HepG2 (cell line): ENCODE data around the gene UFSP2. TPM values are rescaled to one million over a fixed set of nuclear protein-coding genes. Genes with fewer than 3 reads are reported as not detected.

Experiments
- ATAC-seq: fragments of 200-7000 bp; cut with Tn5 transposase; 3 replicates; pipeline ENCODE4 v1.9.1; 2020; ENCODE audit warnings: mild to moderate bottlenecking, moderate library complexity
- BruUV-seq: library from RNA; stranded (reverse); fragments of 400-500 nt; replicated peaks from 2 replicates; lab custom pipeline; 2021; lab: Mats Ljungman, UMichigan
- CTCF ChIA-PET: fragments of 300-600 bp; formaldehyde crosslinking; extraction: SDS; loops from one replicate; lab custom pipeline; 2021; ENCODE audit warnings: low total read pairs, inconsistent platforms, low intra/inter-chr PET ratio; lab: Yijun Ruan, JAX
- POLR2A ChIA-PET: fragments of 350-600 bp; sonication (Branson Sonifier 250); formaldehyde crosslinking; loops from one replicate; lab custom pipeline; 2020; ENCODE audit warnings: antibody characterized with exemption, inconsistent platforms; lab: Yijun Ruan, JAX
- DNase-seq: peaks from one replicate; pipeline ENCODE4 v3.0.0-alpha.2; 2015; ENCODE audit warnings: low spot score
- FAIRE-seq: peaks from 3 replicates; lab custom pipeline; 2011; peaks lifted over from hg19 to GRCh38; lab: Jason Lieb, UNC
- H2AFZ ChIP-seq: one replicate; pipeline ENCODE4 v1.6.1; 2011; ENCODE audit warnings: low read length, inconsistent platforms
- H3K27ac ChIP-seq: fragments of 300-600 bp; 3 replicates; pipeline ENCODE4 v1.8.0; 2011; ENCODE audit warnings: mixed run types, mild to moderate bottlenecking, mixed read lengths, low read length, inconsistent platforms; ENCODE audit not compliant: insufficient read depth; ENCODE audit errors: extremely low read length
- H3K27me3 ChIP-seq, 2 experiments: fragments of 200-600 bp in 1 of 2; 2 replicates in 1 of 2; 3 replicates in 1 of 2; pipeline versions ENCODE4 v1.6.0 to v1.8.0; 2011; ENCODE audit warnings: low read length in 2 of 2, mild to moderate bottlenecking in 2 of 2, moderate library complexity in 2 of 2, inconsistent platforms in 1 of 2; ENCODE audit not compliant: insufficient read depth in 2 of 2, control insufficient read depth in 1 of 2
- H3K36me3 ChIP-seq, 2 experiments: fragments of 200-600 bp in 1 of 2; replicated peaks in 1 of 2; 2 replicates in 1 of 2; 3 replicates in 1 of 2; pipeline versions ENCODE4 v1.5.1 to v1.8.0; 2011; ENCODE audit warnings: low read length in 2 of 2, inconsistent platforms in 1 of 2; ENCODE audit not compliant: insufficient read depth in 2 of 2, control insufficient read depth in 1 of 2
- H3K4me1 ChIP-seq: 2 replicates; pipeline ENCODE4 v1.5.1; 2012; ENCODE audit warnings: low read length, inconsistent platforms; ENCODE audit not compliant: insufficient read depth
- H3K4me2 ChIP-seq: 2 replicates; pipeline ENCODE4 v1.6.0; 2011; ENCODE audit warnings: low read depth, low read length, inconsistent platforms
- H3K4me3 ChIP-seq, 3 experiments: fragments of 200-600 bp in 1 of 3; sonication (generic), shearing (Covaris generic) in 1 of 3; replicated peaks in 1 of 3; 2 replicates each; pipeline ENCODE4 v1.5.1; 2011 to 2016; ENCODE audit warnings: low read length in 3 of 3, inconsistent platforms in 2 of 3, low read depth in 2 of 3, mild to moderate bottlenecking in 2 of 3, control low read depth in 1 of 3, mixed read lengths in 1 of 3; ENCODE audit not compliant: insufficient read depth in 1 of 3
- H3K79me2 ChIP-seq: one replicate; pipeline ENCODE4 v1.6.1; 2011; ENCODE audit warnings: low read length, inconsistent platforms; ENCODE audit not compliant: insufficient read depth
- H3K9ac ChIP-seq: 2 replicates; pipeline ENCODE4 v1.6.0; 2011; ENCODE audit warnings: mild to moderate bottlenecking, low read depth, low read length, inconsistent platforms; ENCODE audit not compliant: insufficient read depth
- H3K9me3 ChIP-seq: 2 replicates; pipeline ENCODE4 v1.5.1; 2012; ENCODE audit warnings: mild to moderate bottlenecking, low read length
- H4K20me1 ChIP-seq: 2 replicates; pipeline ENCODE4 v1.6.0; 2011; ENCODE audit warnings: inconsistent platforms, mild to moderate bottlenecking, low read length, moderate library complexity; ENCODE audit not compliant: insufficient read depth
- EZH2 ChIP-seq: conservative IDR thresholded peaks from 2 replicates; pipeline ENCODE4 v1.6.1; 2012; ENCODE audit warnings: mild to moderate bottlenecking, low read depth, low read length, moderate library complexity
- FOXJ3 ChIP-seq: sonication (generic); formaldehyde crosslinking; IDR thresholded peaks from 2 replicates; pipeline ENCODE4 v1.4.0; 2020; ENCODE audit warnings: missing genetic modification reagents, mild to moderate bottlenecking, borderline replicate concordance
- FOXO4 ChIP-seq: sonication (generic); formaldehyde crosslinking; conservative IDR thresholded peaks from 2 replicates; pipeline ENCODE4 v1.8.1; 2023; ENCODE audit warnings: missing genetic modification reagents
- IRF2 ChIP-seq: IDR thresholded peaks from 2 replicates; pipeline ENCODE4 v1.6.1; 2018; ENCODE audit warnings: missing genetic modification reagents, missing compliant biosample characterization
- KDM1A ChIP-seq: IDR thresholded peaks from 2 replicates; pipeline ENCODE4 v1.6.1; 2016; ENCODE audit warnings: missing compliant biosample characterization
- KDM5B ChIP-seq: sonication (generic); formaldehyde crosslinking; IDR thresholded peaks from 2 replicates; pipeline ENCODE4 v1.4.0; 2020; ENCODE audit warnings: missing genetic modification reagents, mild to moderate bottlenecking, borderline replicate concordance
- MAX ChIP-seq: IDR thresholded peaks from 2 replicates; pipeline ENCODE4 v1.6.1; 2012; ENCODE audit warnings: inconsistent platforms
- NCOA1 ChIP-seq: sonication (generic); formaldehyde crosslinking; IDR thresholded peaks from 2 replicates; pipeline ENCODE4 v1.9.0; 2021; ENCODE audit warnings: missing genetic modification reagents
- NR2F1 ChIP-seq, 2 experiments: fragments of 450-650 bp in 1 of 2; formaldehyde crosslinking in 1 of 2; IDR thresholded peaks; 2 replicates each; pipeline versions ENCODE4 v1.5.0 to v1.6.1; 2016 to 2020; ENCODE audit warnings: mild to moderate bottlenecking in 1 of 2, missing compliant biosample characterization in 1 of 2, missing genetic modification reagents in 1 of 2, moderate library complexity in 1 of 2
- RFXANK ChIP-seq: IDR thresholded peaks from 2 replicates; pipeline ENCODE4 v1.6.1; 2016
- SRF ChIP-seq: IDR thresholded peaks from 2 replicates; pipeline ENCODE4 v1.6.1; 2011; ENCODE audit warnings: mild to moderate bottlenecking, low read depth, low read length, moderate library complexity
- ZFP90 ChIP-seq: sonication (generic); formaldehyde crosslinking; IDR thresholded peaks from 2 replicates; pipeline ENCODE4 v1.8.0; 2022; ENCODE audit warnings: missing genetic modification reagents, mild to moderate bottlenecking, inconsistent platforms, borderline replicate concordance
- ZIK1 ChIP-seq: sonication (generic); formaldehyde crosslinking; IDR thresholded peaks from 2 replicates; pipeline ENCODE4 v1.5.0; 2020; ENCODE audit warnings: mild to moderate bottlenecking, low read depth, missing genetic modification reagents, borderline replicate concordance
- ZMAT5 ChIP-seq: sonication (generic); formaldehyde crosslinking; IDR thresholded peaks from 2 replicates; pipeline ENCODE4 v1.5.0; 2020; ENCODE audit warnings: mild to moderate bottlenecking, low read depth, missing genetic modification reagents, borderline replicate concordance
- ZMYM3 ChIP-seq: sonication (generic); formaldehyde crosslinking; IDR thresholded peaks from 2 replicates; pipeline ENCODE4 v1.5.1; 2020; ENCODE audit warnings: mild to moderate bottlenecking, missing genetic modification reagents
- ZNF17 ChIP-seq: sonication (generic); formaldehyde crosslinking; IDR thresholded peaks from 2 replicates; pipeline ENCODE4 v1.5.0; 2020; ENCODE audit warnings: mild to moderate bottlenecking, missing genetic modification reagents
- ZNF501 ChIP-seq: sonication (generic); formaldehyde crosslinking; IDR thresholded peaks from 2 replicates; pipeline ENCODE4 v1.5.1; 2020; ENCODE audit warnings: mild to moderate bottlenecking, moderate library complexity, missing genetic modification reagents
- ZNF572 ChIP-seq: sonication (generic); formaldehyde crosslinking; IDR thresholded peaks from 2 replicates; pipeline ENCODE4 v1.5.1; 2020; ENCODE audit warnings: mild to moderate bottlenecking, missing genetic modification reagents
- ZNF629 ChIP-seq: sonication (generic); formaldehyde crosslinking; conservative IDR thresholded peaks from 2 replicates; pipeline ENCODE4 v1.5.0; 2020; ENCODE audit warnings: missing genetic modification reagents
- ZNF652 ChIP-seq: IDR thresholded peaks from 2 replicates; pipeline ENCODE4 v1.6.1; 2016; ENCODE audit warnings: low read depth, borderline replicate concordance
- ZNF691 ChIP-seq: sonication (generic); formaldehyde crosslinking; IDR thresholded peaks from 2 replicates; pipeline ENCODE4 v1.4.0; 2020; ENCODE audit warnings: missing genetic modification reagents, low read depth, mild to moderate bottlenecking, borderline replicate concordance
- ZNF768 ChIP-seq: sonication (generic); formaldehyde crosslinking; IDR thresholded peaks from 2 replicates; pipeline ENCODE4 v1.4.0; 2020; ENCODE audit warnings: missing genetic modification reagents
- ZSCAN21 ChIP-seq: sonication (generic); formaldehyde crosslinking; IDR thresholded peaks from 2 replicates; pipeline ENCODE4 v1.8.0; 2022; ENCODE audit warnings: mild to moderate bottlenecking, missing genetic modification reagents, moderate library complexity, borderline replicate concordance
- WGBS: methylation state at CpG from one replicate; pipeline ENCODE4 v1.1.6; 2017; ENCODE audit warnings: low lambda C conversion rate; 5-methylcytosine and 5-hydroxymethylcytosine counted together
- in situ Hi-C: cut with HindIII; loops from 2 replicates; pipeline ENCODE4 v1.10.0; 2017; ENCODE audit warnings: low pct_unique_long_range_greater_than_20kb; ENCODE audit not compliant: extremely low pct_ligation_motif_present
- intact Hi-C: fragments of 100-400 bp; cut with micrococcal nuclease; formaldehyde crosslinking; loops from one replicate; pipeline ENCODE4 v1.10.0; 2022; ENCODE audit not compliant: unreplicated experiment
- polyA plus RNA-seq, 8 experiments: library from polyadenylated mRNA; depleted of rRNA in 3 of 8; stranded (reverse) in 7 of 8; unstranded in 1 of 8; fragments of >200 nt; fragmentation: Illumina TruSeq in 4 of 8; extraction: Trizol in 4 of 8; gene quantifications; 2 replicates each; pipeline versions ENCODE4 v1.2.1 to v1.2.3, GENCODE V29; 2011 to 2016; ENCODE audit warnings: low read depth in 4 of 8, missing spikeins in 1 of 8, mixed read lengths in 1 of 8; ENCODE audit not compliant: insufficient read depth in 1 of 8
- total RNA-seq, 5 experiments: library from RNA; depleted of rRNA; stranded (reverse); fragments of >200 nt; fragmentation: Illumina TruSeq; extraction: Trizol; gene quantifications; 2 replicates each; pipeline ENCODE4 v1.2.3, GENCODE V29; 2016; ENCODE audit warnings: low read depth in 1 of 5

UFSP2 gene
- total and polyA plus RNA-seq, 2 of the 13 experiments (the other 11 are each of a cell fraction or from before 2014, with no cell fraction given) = 24.1 to 32.3 TPM

- Histone ChIP-seq H3K79me2 (no peaks in the 10 kb centered on the region), H3K4me2 (peak overlapping the region; percentile 98), H3K27me3 (peaks cover 0 to 60% of the 10 kb centered on the region in 2 experiments; a peak in 3 of 5 replicates), H3K9ac (no peak overlapping the region), H4K20me1 (no peaks in the 10 kb centered on the region), H3K9me3 (no peaks in the 10 kb centered on the region), H3K4me1 (peaks cover 12% of the 10 kb centered on the region), H2AFZ (peak overlapping the region; percentile 72), H3K27ac (no peak overlapping the region), H3K4me3 (peak overlapping the region; percentile 47 to 72 (median 52); a peak in 5 of 6 replicates), H3K36me3 (no peaks in the 10 kb centered on the region)
- peak; percentile 4 for DNase-seq
- intact Hi-C loops (loop anchor here (1.0 to 5.0 kb wide), 3 partner anchors 42 to 568 kb away; no protein-coding TSS in a partner anchor), in situ Hi-C loops (loop anchor here (25.0 kb wide), 1 partner anchor 567 kb away; no protein-coding TSS in a partner anchor)
- CTCF ChIA-PET = interaction anchor here (3.2 kb wide), 1 partner anchor 127 kb away, joined by 31 read pairs; no protein-coding TSS in a partner anchor
- no peak for FAIRE-seq
- ATAC-seq = peak; percentile 19
- WGBS = 5% methylated on average over 28 of the region's 41 CpGs
- POLR2A ChIA-PET = no interaction called here
- BruUV-seq = no TSS peak
- TF ChIP-seq RFXANK (CRISPR knock-in tag) (no peak), ZNF768 (CRISPR knock-in tag) (peak; percentile 96), ZNF652 (peak; percentile 63; the same call in 1 of the 2 replicates), ZNF691 (CRISPR knock-in tag) (no peak), ZFP90 (no peak), ZIK1 (no peak), ZNF572 (CRISPR knock-in tag) (peak; percentile 59; the same call in 1 of the 2 replicates), ZNF17 (no peak), KDM5B (CRISPR knock-in tag) (no peak; the same call in 1 of the 2 replicates), ZSCAN21 (CRISPR knock-in tag) (no peak), MAX (no peak), ZMAT5 (no peak), ZNF629 (CRISPR knock-in tag) (0 out of 2 replicates have a peak, but pooled peaks have one; percentile 19), IRF2 (no peak), FOXO4 (CRISPR knock-in tag) (0 out of 2 replicates have a peak, but pooled peaks have one; percentile 57), NCOA1 (CRISPR knock-in tag) (no peak), ZMYM3 (peak; percentile 74), KDM1A (CRISPR knock-in tag) (no peak), EZH2 (no peak), FOXJ3 (CRISPR knock-in tag) (no peak), SRF (no peak), NR2F1 (CRISPR knock-in tag; IDR thresholded peaks at IDR 0.05) (no peak), ZNF501 (CRISPR knock-in tag) (0 out of 2 replicates have a peak, but pooled peaks have one; percentile 21)
Measured at GRCh38 chr4:185470501-185471195, 44.9 kb upstream of the UFSP2 start.
